ENCODE results near the gene TBCEL.

The TBCEL gene

DNA sequence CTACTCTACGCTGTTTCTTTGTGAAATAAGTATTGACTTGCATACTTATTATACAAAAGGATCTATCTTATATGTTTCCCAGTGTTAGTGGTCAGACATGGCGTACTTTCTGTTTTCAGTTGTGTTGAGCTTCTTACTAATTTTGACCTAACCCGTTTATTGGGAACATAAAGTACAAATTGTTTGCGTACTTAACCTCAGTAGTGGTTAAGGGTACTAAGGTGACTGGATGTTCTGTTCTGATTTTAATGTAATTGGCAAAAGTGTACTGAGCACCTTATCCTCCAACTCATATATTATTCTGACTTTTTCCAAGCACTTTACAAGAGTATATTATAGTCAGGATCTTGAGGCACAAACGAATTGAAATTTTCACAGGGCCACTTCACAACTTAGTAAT is 17.2 kb downstream of the TBCEL start:
- Histone ChIP-seq H3K4me1 (ENCODE audit: control insufficient read depth, low read length) (no peaks in the 10 kb centered on the region), H3K4me2 (ENCODE audit: low read length) (no peak overlapping the region)
- no peak for TF ChIP-seq EZH2phosphoT487 (IDR thresholded peaks at IDR 0.05; ENCODE audit: borderline replicate concordance, low read length)
- TF ChIP-seq, protein P1, sequence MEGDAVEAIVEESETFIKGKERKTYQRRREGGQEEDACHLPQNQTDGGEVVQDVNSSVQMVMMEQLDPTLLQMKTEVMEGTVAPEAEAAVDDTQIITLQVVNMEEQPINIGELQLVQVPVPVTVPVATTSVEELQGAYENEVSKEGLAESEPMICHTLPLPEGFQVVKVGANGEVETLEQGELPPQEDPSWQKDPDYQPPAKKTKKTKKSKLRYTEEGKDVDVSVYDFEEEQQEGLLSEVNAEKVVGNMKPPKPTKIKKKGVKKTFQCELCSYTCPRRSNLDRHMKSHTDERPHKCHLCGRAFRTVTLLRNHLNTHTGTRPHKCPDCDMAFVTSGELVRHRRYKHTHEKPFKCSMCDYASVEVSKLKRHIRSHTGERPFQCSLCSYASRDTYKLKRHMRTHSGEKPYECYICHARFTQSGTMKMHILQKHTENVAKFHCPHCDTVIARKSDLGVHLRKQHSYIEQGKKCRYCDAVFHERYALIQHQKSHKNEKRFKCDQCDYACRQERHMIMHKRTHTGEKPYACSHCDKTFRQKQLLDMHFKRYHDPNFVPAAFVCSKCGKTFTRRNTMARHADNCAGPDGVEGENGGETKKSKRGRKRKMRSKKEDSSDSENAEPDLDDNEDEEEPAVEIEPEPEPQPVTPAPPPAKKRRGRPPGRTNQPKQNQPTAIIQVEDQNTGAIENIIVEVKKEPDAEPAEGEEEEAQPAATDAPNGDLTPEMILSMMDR (IDR thresholded peaks at IDR 0.05; ENCODE audit: low read depth, low read length, poor library complexity, severe bottlenecking), result no peak

DNA sequence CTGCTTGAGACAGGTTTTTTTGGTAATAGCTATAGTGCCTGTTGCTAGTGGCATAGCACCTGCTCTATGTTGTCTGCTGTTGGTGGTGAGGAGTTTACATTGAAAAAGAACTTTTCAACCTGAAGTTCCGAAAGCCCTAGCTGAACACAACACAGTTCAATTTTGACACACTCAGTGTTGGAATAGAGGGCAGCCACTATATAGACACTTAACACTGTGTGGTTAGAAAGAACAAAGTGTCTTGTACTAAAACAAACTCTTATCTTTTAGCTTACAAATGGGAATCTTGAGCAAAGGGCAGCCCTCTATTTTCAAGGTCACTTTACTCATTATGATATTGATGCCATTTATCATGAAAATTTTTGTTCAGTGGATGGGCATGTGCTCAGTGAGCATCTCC is 18.4 kb downstream of the TBCEL start:
- Histone ChIP-seq H3F3A (ENCODE audit: control insufficient read depth, insufficient read depth) (no peaks in the 10 kb centered on the region), H3K4me2 (ENCODE audit: low read length) (no peak overlapping the region), H4K20me1 (ENCODE audit: control insufficient read depth, insufficient read depth, low read depth, low read length) (no peaks in the 10 kb centered on the region), H3K27me3 (ENCODE audit: control insufficient read depth, low read length) (no peaks in the 10 kb centered on the region), H3K4me1 (ENCODE audit: control insufficient read depth, low read length) (no peaks in the 10 kb centered on the region), H3K27ac (ENCODE audit: low read depth, low read length) (no peak overlapping the region), H3K9me3 (ENCODE audit: control insufficient read depth, insufficient read depth, low read length) (no peaks in the 10 kb centered on the region), H3K79me2 (ENCODE audit: control insufficient read depth, low read length) (no peaks in the 10 kb centered on the region), H3K4me3 (ENCODE audit: low read length) (no peak overlapping the region), H3K9me2 (replicated peaks; ENCODE audit: control insufficient read depth, low read length) (no peaks in the 10 kb centered on the region), H3K36me3 (ENCODE audit: control insufficient read depth, low read length) (peaks cover 3% of the 10 kb centered on the region; the same call in 1 of the 2 replicates)
- no peak for TF ChIP-seq EZH2phosphoT487 (IDR thresholded peaks at IDR 0.05; ENCODE audit: borderline replicate concordance, low read length)
- TF ChIP-seq, protein P1 (IDR thresholded peaks at IDR 0.05; ENCODE audit: low read depth, low read length, poor library complexity, severe bottlenecking), result no peak

More for the DNA sequence above, 17.2 kb downstream of the TBCEL start:
- H3K36me3 ChIP-seq (ENCODE audit: control insufficient read depth, low read length), result no peaks in the 10 kb centered on the region
- H3K27ac ChIP-seq (ENCODE audit: low read depth, low read length), result no peak overlapping the region
- H3K9me2 ChIP-seq (replicated peaks; ENCODE audit: control insufficient read depth, low read length), result no peaks in the 10 kb centered on the region
- H3F3A ChIP-seq (ENCODE audit: control insufficient read depth, insufficient read depth), result no peaks in the 10 kb centered on the region
- H3K27me3 ChIP-seq (ENCODE audit: control insufficient read depth, low read length), result no peaks in the 10 kb centered on the region
- no peak overlapping the region for H3K4me3 ChIP-seq (ENCODE audit: low read length)
- H3K9me3 ChIP-seq (ENCODE audit: control insufficient read depth, insufficient read depth, low read length), result no peaks in the 10 kb centered on the region
- H4K20me1 ChIP-seq (ENCODE audit: control insufficient read depth, insufficient read depth, low read depth, low read length), result no peaks in the 10 kb centered on the region
- no peaks in the 10 kb centered on the region for H3K79me2 ChIP-seq (ENCODE audit: control insufficient read depth, low read length)

DNA sequence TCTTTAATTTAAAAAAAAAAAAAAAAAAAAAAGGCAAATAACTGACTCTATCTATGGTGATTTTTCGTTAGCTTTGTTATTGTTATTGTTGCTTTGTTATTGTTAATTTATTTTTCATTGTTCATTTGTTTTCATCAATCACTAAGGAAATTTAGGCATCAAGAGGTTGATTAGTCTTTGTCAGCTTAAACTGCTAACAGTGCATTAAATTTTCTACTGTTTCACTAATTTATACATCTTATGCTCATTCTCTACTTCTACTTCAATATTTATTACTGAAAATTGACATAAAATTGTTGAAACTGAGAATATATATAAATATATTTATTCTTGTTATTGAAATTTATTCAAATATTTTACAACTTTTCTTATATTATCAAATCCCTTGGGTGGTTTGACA is 24.0 kb downstream of the TBCEL start:
- Histone ChIP-seq H3K79me2 (ENCODE audit: control insufficient read depth, low read length) (no peaks in the 10 kb centered on the region), H3K4me1 (ENCODE audit: control insufficient read depth, low read length) (no peaks in the 10 kb centered on the region), H3K4me2 (ENCODE audit: low read length) (no peak overlapping the region), H3K36me3 (ENCODE audit: control insufficient read depth, low read length) (peaks cover 5% of the 10 kb centered on the region; the same call in 1 of the 2 replicates), H3K9me3 (ENCODE audit: control insufficient read depth, insufficient read depth, low read length) (no peaks in the 10 kb centered on the region), H3K27me3 (ENCODE audit: control insufficient read depth, low read length) (no peaks in the 10 kb centered on the region), H3K4me3 (ENCODE audit: low read length) (no peak overlapping the region), H3K27ac (ENCODE audit: low read depth, low read length) (no peak overlapping the region), H3F3A (ENCODE audit: control insufficient read depth, insufficient read depth) (no peaks in the 10 kb centered on the region), H3K9me2 (replicated peaks; ENCODE audit: control insufficient read depth, low read length) (no peaks in the 10 kb centered on the region), H4K20me1 (ENCODE audit: control insufficient read depth, insufficient read depth, low read depth, low read length) (no peaks in the 10 kb centered on the region)
- TF ChIP-seq, protein P1 (IDR thresholded peaks at IDR 0.05; ENCODE audit: low read depth, low read length, poor library complexity, severe bottlenecking), result no peak
- no peak for TF ChIP-seq EZH2phosphoT487 (IDR thresholded peaks at IDR 0.05; ENCODE audit: borderline replicate concordance, low read length)

Data from DOHH2 (cell line).